Measurements from ENCODE around the gene PLCL2.

The PLCL2 gene

DNA sequence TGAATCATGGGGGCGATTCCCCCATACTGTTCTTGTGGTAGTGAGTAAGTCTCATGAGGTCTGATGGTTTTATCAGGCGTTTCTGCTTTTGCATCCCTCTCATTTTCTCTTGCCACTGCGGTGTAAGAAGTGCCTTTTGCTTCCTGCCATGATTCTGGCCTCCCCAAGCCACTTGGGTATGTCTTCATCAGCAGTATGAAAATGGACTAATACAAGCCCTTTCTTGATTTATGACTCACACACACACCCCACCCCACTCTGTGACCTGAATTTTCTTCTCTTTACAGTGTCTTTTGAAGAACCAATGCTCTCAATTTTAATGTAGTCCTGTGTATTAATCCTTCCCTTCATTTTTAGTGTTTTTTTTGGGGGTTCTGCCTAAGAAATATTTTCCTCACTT lies 244.8 kb downstream of the PLCL2 start:
- DNase-seq, result no peak

- no peak for DNase-seq
These were observed 246.2 kb downstream of the PLCL2 start for GRCh38 chr3:17130956-17131355.

- DNase-seq, result no peak
These were observed 247.7 kb downstream of the PLCL2 start for GRCh38 chr3:17132286-17133115.

- DNase-seq, result no peak
These were observed 249.1 kb downstream of the PLCL2 start for GRCh38 chr3:17133632-17134545.

GRCh38 chr3:17135696-17136095 lies 250.9 kb downstream of the PLCL2 start:
- no peak for DNase-seq

- no peak for DNase-seq
These were observed 251.5 kb downstream of the PLCL2 start for GRCh38 chr3:17136136-17136721.

GRCh38 chr3:17137321-17137826 lies 252.6 kb downstream of the PLCL2 start:
- no peak for DNase-seq

- DNase-seq, result no peak
These were observed 253.7 kb downstream of the PLCL2 start for GRCh38 chr3:17138246-17139039.

Data from stimulated activated CD4-positive, alpha-beta T cell treated with anti-CD3 and anti-CD28 coated beads, Interleukin-4, amount 100 ng/mL, for 4 hours (primary cell).